GM23248 (cell line): ENCODE results near the gene PDE4B.

Experiments
- EZH2 ChIP-seq: fragments of 200-600 bp; sonication (generic); IDR thresholded peaks from 2 replicates; pipeline ENCODE4 v1.6.1; 2018; ENCODE audit warnings: antibody characterized with exemption, mild to moderate bottlenecking; ENCODE audit not compliant: insufficient read depth, poor library complexity, severe bottlenecking
- EZH2phosphoT487 ChIP-seq: fragments of 200-600 bp; sonication (generic); IDR thresholded peaks from 2 replicates; pipeline ENCODE4 v1.6.1; 2018; ENCODE audit warnings: antibody characterized with exemption, moderate library complexity, mild to moderate bottlenecking, low read depth; ENCODE audit not compliant: insufficient read depth

GRCh38 chr1:65744731-65745130 is 48.0 kb upstream of the PDE4B start:
- no peak for TF ChIP-seq EZH2phosphoT487
- TF ChIP-seq EZH2, result no peak
